Progenitor cell of endocrine pancreas (in vitro differentiated cells): ENCODE measurements around the gene AXDND1. TPM values are rescaled to one million over a fixed set of nuclear protein-coding genes. Genes with fewer than 3 reads are reported as not detected.
"Not testable (repeated sequence)": the region's sequence is repeated elsewhere in the genome, so short reads cannot be mapped to it uniquely, and the experiment has no call there.

Experiments
- DNase-seq: peaks from one replicate; pipeline ENCODE4 v3.0.0; 2021; ENCODE audit warnings: low spot score; ENCODE audit not compliant: unreplicated experiment
- H3K27ac Mint-ChIP-seq: 2 replicates; pipeline ENCODE4 v1.8.0; 2021; ENCODE audit warnings: mild to moderate bottlenecking, moderate library complexity, mixed read lengths
- H3K27me3 Mint-ChIP-seq: 2 replicates; pipeline ENCODE4 v1.8.0; 2021; ENCODE audit warnings: mixed read lengths
- H3K36me3 Mint-ChIP-seq: 2 replicates; pipeline ENCODE4 v1.8.0; 2022; ENCODE audit warnings: mixed read lengths; ENCODE audit not compliant: insufficient read depth
- H3K4me1 Mint-ChIP-seq: 2 replicates; pipeline ENCODE4 v1.8.0; 2021; ENCODE audit warnings: low read depth, mixed read lengths
- H3K4me3 Mint-ChIP-seq: 2 replicates; pipeline ENCODE4 v1.8.0; 2021; ENCODE audit warnings: low read depth, mild to moderate bottlenecking, moderate library complexity, mixed read lengths
- H3K9me3 Mint-ChIP-seq: 2 replicates; pipeline ENCODE4 v1.8.0; 2021; ENCODE audit warnings: low read depth, mixed read lengths
- total RNA-seq: library from RNA; stranded (reverse); gene quantifications from 2 replicates; pipeline ENCODE4 v1.2.1, GENCODE V29; 2021
- TF ChIP-seq, protein P1 (sequence below): fragments of 200-600 bp; sonication (generic); IDR thresholded peaks from one replicate; pipeline ENCODE4 v1.5.0; 2021; ENCODE audit warnings: antibody characterized with exemption, mild to moderate bottlenecking; ENCODE audit not compliant: unreplicated experiment

AXDND1 gene
- total RNA-seq, 1 donor from 2014 or later = 2.5 TPM

DNA sequence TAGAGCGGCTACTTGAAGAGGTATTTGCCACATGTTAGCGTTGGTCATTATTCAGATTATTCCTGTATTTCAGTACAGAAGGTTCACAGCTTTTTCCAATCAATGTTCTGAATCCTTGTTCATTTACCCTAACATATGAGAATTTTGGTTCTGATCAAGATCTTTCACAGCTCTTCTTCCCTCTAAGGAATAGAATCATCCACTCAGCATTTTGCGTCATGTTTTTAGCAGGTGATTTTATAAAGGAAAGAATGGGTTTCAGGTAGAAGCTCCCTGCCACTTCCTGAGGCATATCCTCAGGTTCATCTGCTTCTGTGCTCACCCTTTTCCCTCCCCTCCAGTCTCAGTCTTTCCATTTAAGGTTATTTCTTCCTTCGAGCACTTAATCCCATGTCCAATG lies 143.6 kb downstream of the AXDND1 start:
- no peak for DNase-seq
- H3K27me3 Mint-ChIP-seq = peaks cover 8% of the 10 kb centered on the region
- H3K27ac Mint-ChIP-seq = no peak overlapping the region
- no peaks in the 10 kb centered on the region for H3K36me3 Mint-ChIP-seq
- TF ChIP-seq, protein P1, sequence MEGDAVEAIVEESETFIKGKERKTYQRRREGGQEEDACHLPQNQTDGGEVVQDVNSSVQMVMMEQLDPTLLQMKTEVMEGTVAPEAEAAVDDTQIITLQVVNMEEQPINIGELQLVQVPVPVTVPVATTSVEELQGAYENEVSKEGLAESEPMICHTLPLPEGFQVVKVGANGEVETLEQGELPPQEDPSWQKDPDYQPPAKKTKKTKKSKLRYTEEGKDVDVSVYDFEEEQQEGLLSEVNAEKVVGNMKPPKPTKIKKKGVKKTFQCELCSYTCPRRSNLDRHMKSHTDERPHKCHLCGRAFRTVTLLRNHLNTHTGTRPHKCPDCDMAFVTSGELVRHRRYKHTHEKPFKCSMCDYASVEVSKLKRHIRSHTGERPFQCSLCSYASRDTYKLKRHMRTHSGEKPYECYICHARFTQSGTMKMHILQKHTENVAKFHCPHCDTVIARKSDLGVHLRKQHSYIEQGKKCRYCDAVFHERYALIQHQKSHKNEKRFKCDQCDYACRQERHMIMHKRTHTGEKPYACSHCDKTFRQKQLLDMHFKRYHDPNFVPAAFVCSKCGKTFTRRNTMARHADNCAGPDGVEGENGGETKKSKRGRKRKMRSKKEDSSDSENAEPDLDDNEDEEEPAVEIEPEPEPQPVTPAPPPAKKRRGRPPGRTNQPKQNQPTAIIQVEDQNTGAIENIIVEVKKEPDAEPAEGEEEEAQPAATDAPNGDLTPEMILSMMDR = no peak
- H3K9me3 Mint-ChIP-seq = peaks cover 8% of the 10 kb centered on the region
- H3K4me1 Mint-ChIP-seq = peaks cover 13% of the 10 kb centered on the region
- no peak overlapping the region for H3K4me3 Mint-ChIP-seq

DNA sequence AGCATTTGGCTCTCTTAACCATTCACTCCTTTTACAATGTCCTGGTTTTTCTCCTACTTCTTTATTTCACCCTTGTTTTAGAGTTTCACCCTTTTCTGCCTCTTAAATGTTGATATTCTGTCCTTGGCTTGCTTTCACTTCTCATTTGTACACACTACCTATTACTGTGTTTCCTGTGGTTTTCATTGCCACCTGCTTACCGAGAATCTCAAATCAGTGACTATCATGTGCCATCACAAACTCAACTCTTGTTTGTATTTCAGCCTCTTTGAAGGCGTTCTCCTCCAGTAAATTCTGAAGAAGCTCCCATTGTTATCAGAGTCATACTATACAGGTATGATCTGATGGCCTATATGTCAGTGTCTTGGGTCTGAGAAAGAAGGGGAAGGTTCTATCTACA lies 144.3 kb downstream of the AXDND1 start:
- TF ChIP-seq, protein P1 = no peak
- no peak for DNase-seq
- Mint-ChIP-seq H3K4me1 (peaks cover 13% of the 10 kb centered on the region), H3K9me3 (peaks cover 8% of the 10 kb centered on the region), H3K36me3 (no peaks in the 10 kb centered on the region), H3K4me3 (no peak overlapping the region), H3K27me3 (peaks cover 8% of the 10 kb centered on the region), H3K27ac (no peak overlapping the region)

DNA sequence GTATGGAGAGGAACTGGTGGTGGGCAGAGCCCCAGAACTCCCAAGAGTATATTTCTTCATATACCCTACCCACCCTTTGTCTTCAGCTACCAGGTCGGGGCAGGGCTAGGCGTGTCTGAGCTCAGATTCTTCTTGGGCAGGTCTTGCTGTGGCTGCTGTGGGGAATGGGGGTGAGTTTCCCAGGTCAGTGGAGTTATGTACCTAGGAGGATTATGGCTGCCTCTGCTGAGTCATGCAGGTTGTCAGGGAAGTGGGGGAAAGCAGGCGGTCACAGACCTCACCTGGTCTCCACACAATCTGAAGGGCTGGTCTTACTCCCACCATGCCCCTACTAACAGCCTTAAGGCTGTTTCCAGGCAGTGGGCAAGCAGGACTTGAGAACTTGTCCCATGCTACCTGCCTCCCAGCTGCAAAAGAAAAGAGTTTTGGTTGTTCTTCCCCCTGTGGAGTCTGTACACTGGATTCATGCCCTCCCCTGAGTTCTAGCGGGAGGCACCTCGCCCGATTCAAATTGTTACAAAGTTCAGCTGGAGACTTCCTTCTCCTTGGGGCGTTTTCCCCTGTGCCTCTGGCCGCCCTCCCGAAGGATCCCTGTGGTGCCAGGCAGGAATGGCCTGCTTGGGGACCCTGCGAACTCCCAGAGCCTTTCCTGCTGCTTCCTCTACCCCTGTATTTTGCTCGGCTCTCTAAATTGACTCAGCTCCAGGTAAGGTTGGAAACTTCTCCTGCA lies 151.4 kb downstream of the AXDND1 start:
- no peak overlapping the region for H3K4me3 Mint-ChIP-seq
- TF ChIP-seq, protein P1 = no peak
- no peak overlapping the region for H3K27ac Mint-ChIP-seq
- no peak for DNase-seq
- peaks cover 25% of the 10 kb centered on the region for H3K9me3 Mint-ChIP-seq
- no peaks in the 10 kb centered on the region for H3K36me3 Mint-ChIP-seq
- H3K4me1 Mint-ChIP-seq = no peaks in the 10 kb centered on the region
- no peaks in the 10 kb centered on the region for H3K27me3 Mint-ChIP-seq

DNA sequence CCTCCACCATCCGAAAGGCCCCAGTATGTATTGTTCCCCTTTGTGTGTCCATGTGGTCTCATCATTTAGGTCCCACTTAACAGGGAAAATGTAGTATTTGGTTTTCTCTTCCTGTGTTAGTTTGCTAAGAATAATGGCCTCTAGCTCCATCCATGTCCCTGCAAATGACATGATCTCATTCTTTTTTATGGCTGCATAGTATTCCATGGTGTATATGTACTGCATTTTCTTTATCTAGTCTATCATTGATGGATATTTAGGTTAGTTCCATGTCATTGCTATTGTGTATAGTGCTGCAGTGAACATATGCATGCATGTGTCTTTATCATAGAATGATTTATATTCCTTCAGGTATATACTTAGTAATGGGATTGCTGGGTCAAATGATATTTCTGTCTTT lies 152.8 kb downstream of the AXDND1 start:
- H3K9me3 Mint-ChIP-seq = peaks cover 22% of the 10 kb centered on the region
- not testable (repeated sequence) for H3K36me3 Mint-ChIP-seq, H3K27me3 Mint-ChIP-seq, H3K27ac Mint-ChIP-seq, H3K4me3 Mint-ChIP-seq, H3K4me1 Mint-ChIP-seq, DNase-seq

DNA sequence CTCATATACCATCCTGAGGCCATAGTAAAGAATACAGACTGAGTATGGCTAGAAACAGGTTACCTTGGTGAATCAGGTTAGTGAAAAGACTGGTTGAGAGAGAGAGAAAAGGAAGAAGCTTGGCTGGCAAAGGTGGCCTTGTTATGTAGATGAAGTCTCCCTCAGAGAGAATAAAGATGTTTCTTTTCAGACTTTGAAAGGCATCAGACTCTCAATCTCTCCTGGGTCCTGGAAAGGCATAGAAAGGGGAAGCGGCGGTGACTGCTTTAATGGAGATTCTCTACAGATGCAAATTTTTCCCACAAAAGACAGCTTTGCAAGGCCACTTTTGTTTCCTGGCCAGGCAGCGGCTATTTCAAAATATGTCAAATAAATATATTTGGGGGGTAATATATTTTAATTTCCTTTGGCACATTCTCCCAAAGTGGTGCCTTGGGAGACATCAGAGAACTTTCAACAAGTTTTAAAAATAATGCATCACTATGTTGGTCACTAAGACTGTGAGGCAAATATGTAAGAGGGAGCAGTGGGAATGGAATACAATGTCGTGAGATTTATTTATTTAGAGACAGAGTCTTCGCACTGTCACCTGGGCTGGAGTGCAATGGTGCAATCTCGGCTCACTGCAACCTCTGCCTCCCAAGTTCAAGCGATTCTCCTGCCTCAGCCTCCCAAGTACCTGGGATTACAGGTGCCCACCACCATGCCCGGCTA lies 163.9 kb downstream of the AXDND1 start:
- Mint-ChIP-seq H3K4me3 (no peak overlapping the region), H3K4me1 (peaks cover 4% of the 10 kb centered on the region), H3K27ac (no peak overlapping the region), H3K9me3 (peaks cover 6% of the 10 kb centered on the region), H3K27me3 (peaks cover 3% of the 10 kb centered on the region), H3K36me3 (peaks cover 2% of the 10 kb centered on the region)
- DNase-seq = no peak
- TF ChIP-seq, protein P1 = no peak
